Suprapubic skin (tissue), 4 donors: ENCODE measurements around the gene NTM. TPM values are rescaled to one million over a fixed set of nuclear protein-coding genes. Genes with fewer than 3 reads are reported as not detected.

Experiments
- DNase-seq, 2 donors: peaks; one replicate each; pipeline ENCODE4 v3.0.0-alpha.2; 2019; ENCODE audit warnings: low spot score in 2 of 2
- H3K27ac ChIP-seq: fragments of 200-600 bp; sonication (generic); one replicate; pipeline ENCODE4 v1.5.1; 2019
- H3K27me3 ChIP-seq: fragments of 200-600 bp; sonication (generic); one replicate; pipeline ENCODE4 v1.5.1; 2019
- H3K36me3 ChIP-seq: fragments of 200-600 bp; sonication (generic); one replicate; pipeline ENCODE4 v1.5.1; 2019
- H3K4me1 ChIP-seq: fragments of 200-600 bp; sonication (generic); one replicate; pipeline ENCODE4 v1.5.1; 2019
- H3K4me3 ChIP-seq: fragments of 200-600 bp; sonication (generic); one replicate; pipeline ENCODE4 v1.5.1; 2019; ENCODE audit warnings: mild to moderate bottlenecking
- H3K9me3 ChIP-seq: fragments of 200-600 bp; sonication (generic); one replicate; pipeline ENCODE4 v1.5.1; 2019
- CTCF ChIP-seq, 2 donors: fragments of 200-600 bp in 1 of 2; fragments of 450-650 bp in 1 of 2; sonication (generic) in 1 of 2; IDR thresholded peaks; one replicate each; pipeline ENCODE4 v1.5.1; 2016 to 2019; ENCODE audit warnings: antibody characterized with exemption in 2 of 2, mild to moderate bottlenecking in 1 of 2, moderate library complexity in 1 of 2
- EP300 ChIP-seq: sonication (generic); formaldehyde crosslinking; IDR thresholded peaks from one replicate; pipeline ENCODE4 v1.6.1; 2017; ENCODE audit warnings: antibody characterized with exemption
- POLR2A ChIP-seq, 2 donors: fragments of 450-650 bp; IDR thresholded peaks; one replicate each; pipeline ENCODE4 v1.6.1; 2017; ENCODE audit warnings: antibody characterized with exemption in 2 of 2, mild to moderate bottlenecking in 2 of 2, moderate library complexity in 2 of 2
- POLR2AphosphoS5 ChIP-seq, 3 donors: sonication (generic); formaldehyde crosslinking; IDR thresholded peaks; one replicate each; pipeline ENCODE4 v1.6.1; 2017; ENCODE audit warnings: antibody characterized with exemption in 3 of 3
- WGBS: methylation state at CpG from one replicate; pipeline ENCODE4 v1.1.5; 2018; 5-methylcytosine and 5-hydroxymethylcytosine counted together
- total RNA-seq, 4 donors: library from RNA; depleted of rRNA; stranded (reverse); fragments of >200 nt; gene quantifications; one replicate each; pipeline ENCODE4 v1.1.0, GENCODE V29; 2016

NTM gene
- total RNA-seq, 4 donors from 2014 or later: 0.19 to 19.1 (median 2.1) TPM

GRCh38 chr11:132056689-132057088 lies 686.3 kb downstream of the NTM start:
- H3K27me3 ChIP-seq: no peaks in the 10 kb centered on the region
- no peaks in the 10 kb centered on the region for H3K9me3 ChIP-seq
- WGBS: 32% methylated on average over 6 of the region's 6 CpGs
- H3K36me3 ChIP-seq: no peaks in the 10 kb centered on the region
- H3K4me1 ChIP-seq: no peaks in the 10 kb centered on the region
- no peak overlapping the region for H3K4me3 ChIP-seq
- no peak for DNase-seq
- TF ChIP-seq CTCF (IDR thresholded peaks at IDR 0.05) (no peak), EP300 (no peak), POLR2A (IDR thresholded peaks at IDR 0.05) (no peak), POLR2AphosphoS5 (IDR thresholded peaks at IDR 0.05) (no peak)
- H3K27ac ChIP-seq: no peak overlapping the region

GRCh38 chr11:132057266-132057665 lies 686.9 kb downstream of the NTM start:
- Histone ChIP-seq H3K27me3 (no peaks in the 10 kb centered on the region), H3K36me3 (no peaks in the 10 kb centered on the region), H3K27ac (no peak overlapping the region), H3K4me1 (no peaks in the 10 kb centered on the region), H3K9me3 (no peaks in the 10 kb centered on the region), H3K4me3 (no peak overlapping the region)
- no peak for DNase-seq
- TF ChIP-seq EP300 (no peak), CTCF (IDR thresholded peaks at IDR 0.05) (no peak)
- 59% methylated on average over 3 of the region's 3 CpGs for WGBS

- DNase-seq: no peak
- 72% methylated on average over 8 of the region's 8 CpGs for WGBS
- no peaks in the 10 kb centered on the region for H3K4me1 ChIP-seq
- H3K9me3 ChIP-seq: no peaks in the 10 kb centered on the region
- no peaks in the 10 kb centered on the region for H3K27me3 ChIP-seq
- TF ChIP-seq EP300 (no peak), POLR2A (IDR thresholded peaks at IDR 0.05) (no peak), POLR2AphosphoS5 (IDR thresholded peaks at IDR 0.05) (no peak), CTCF (IDR thresholded peaks at IDR 0.05) (no peak)
- H3K27ac ChIP-seq: no peak overlapping the region
- no peak overlapping the region for H3K4me3 ChIP-seq
- H3K36me3 ChIP-seq: no peaks in the 10 kb centered on the region
Observed at GRCh38 chr11:132058211-132058772, 687.9 kb downstream of the NTM start.

- Histone ChIP-seq H3K4me3 (no peak overlapping the region), H3K27ac (no peak overlapping the region), H3K36me3 (no peaks in the 10 kb centered on the region), H3K9me3 (no peaks in the 10 kb centered on the region), H3K27me3 (no peaks in the 10 kb centered on the region), H3K4me1 (no peaks in the 10 kb centered on the region)
- WGBS: 88% methylated on average over 2 of the region's 2 CpGs
- TF ChIP-seq POLR2A (IDR thresholded peaks at IDR 0.05) (no peak), EP300 (no peak)
- no peak for DNase-seq
Observed at GRCh38 chr11:132060567-132060966, 690.2 kb downstream of the NTM start.

- H3K4me1 ChIP-seq: no peaks in the 10 kb centered on the region
- H3K27me3 ChIP-seq: no peaks in the 10 kb centered on the region
- no peaks in the 10 kb centered on the region for H3K9me3 ChIP-seq
- no peak overlapping the region for H3K27ac ChIP-seq
- no peaks in the 10 kb centered on the region for H3K36me3 ChIP-seq
- no peak for DNase-seq
- WGBS: 89% methylated on average over 1 of the region's 1 CpG
- TF ChIP-seq EP300 (no peak), CTCF (IDR thresholded peaks at IDR 0.05) (no peak), POLR2AphosphoS5 (IDR thresholded peaks at IDR 0.05) (no peak), POLR2A (IDR thresholded peaks at IDR 0.05) (no peak)
- H3K4me3 ChIP-seq: no peak overlapping the region
Observed at GRCh38 chr11:132062031-132062430, 691.6 kb downstream of the NTM start.

- H3K9me3 ChIP-seq: no peaks in the 10 kb centered on the region
- no peaks in the 10 kb centered on the region for H3K36me3 ChIP-seq
- whole genome bisulfite sequencing: 67% methylated on average over 2 of the region's 2 CpGs
- no peak overlapping the region for H3K4me3 ChIP-seq
- TF ChIP-seq POLR2AphosphoS5 (IDR thresholded peaks at IDR 0.05) (no peak), CTCF (IDR thresholded peaks at IDR 0.05) (no peak), EP300 (no peak), POLR2A (IDR thresholded peaks at IDR 0.05) (no peak)
- no peaks in the 10 kb centered on the region for H3K27me3 ChIP-seq
- DNase-seq: no peak
- H3K4me1 ChIP-seq: no peaks in the 10 kb centered on the region
- H3K27ac ChIP-seq: no peak overlapping the region
Observed at GRCh38 chr11:132062541-132062940, 692.1 kb downstream of the NTM start.
